Calu3 (cell line): ENCODE measurements around the gene NLGN1. TPM values are rescaled to one million over a fixed set of nuclear protein-coding genes. Genes with fewer than 3 reads are reported as not detected.

Experiments
- BruUV-seq: library from RNA; stranded (reverse); fragments of 400-500 nt; replicated peaks from 2 replicates; lab custom pipeline; 2021; lab: Mats Ljungman, UMichigan
- CTCF ChIA-PET: fragments of 300-600 bp; sonication (Branson Sonifier 250); formaldehyde crosslinking; loops from one replicate; lab custom pipeline; 2022; ENCODE audit warnings: antibody characterized with exemption; lab: Charles Lee
- DNase-seq: peaks from one replicate; pipeline ENCODE4 v3.0.0; 2022
- H3K27ac Mint-ChIP-seq: one replicate; pipeline ENCODE4 v1.8.0; 2022; ENCODE audit warnings: mixed read lengths; ENCODE audit not compliant: unreplicated experiment
- H3K27me3 Mint-ChIP-seq: one replicate; pipeline ENCODE4 v1.8.0; 2022; ENCODE audit warnings: mixed read lengths; ENCODE audit not compliant: unreplicated experiment
- H3K36me3 Mint-ChIP-seq: one replicate; pipeline ENCODE4 v1.8.0; 2022; ENCODE audit warnings: mild to moderate bottlenecking, moderate library complexity, mixed read lengths; ENCODE audit not compliant: insufficient read depth, unreplicated experiment
- H3K4me1 Mint-ChIP-seq: one replicate; pipeline ENCODE4 v1.8.0; 2022; ENCODE audit warnings: mild to moderate bottlenecking, low read depth, mixed read lengths; ENCODE audit not compliant: unreplicated experiment
- H3K4me3 Mint-ChIP-seq: one replicate; pipeline ENCODE4 v1.8.0; 2022; ENCODE audit warnings: mild to moderate bottlenecking, low read depth, moderate library complexity, mixed read lengths; ENCODE audit not compliant: unreplicated experiment
- H3K9me3 Mint-ChIP-seq: one replicate; pipeline ENCODE4 v1.8.0; 2022; ENCODE audit warnings: low read depth, mixed read lengths; ENCODE audit not compliant: unreplicated experiment
- CTCF ChIP-seq: fragments of 200-600 bp; IDR thresholded peaks from one replicate; pipeline ENCODE4 v1.8.0; 2022; ENCODE audit warnings: antibody characterized with exemption; ENCODE audit not compliant: unreplicated experiment
- intact Hi-C: fragments of 100-400 bp; cut with micrococcal nuclease; formaldehyde crosslinking; loops from one replicate; pipeline ENCODE4 v1.10.0; 2022; ENCODE audit not compliant: unreplicated experiment
- total RNA-seq: library from RNA; stranded (reverse); gene quantifications from 2 replicates; pipeline ENCODE4 v1.2.3, GENCODE V29; 2022

NLGN1 gene
- total RNA-seq, 1 experiment from 2014 or later = 2.6 TPM

- no peak for TF ChIP-seq CTCF
- CTCF ChIA-PET = interaction anchor here (0.7 kb wide), 1 partner anchor 180 kb away, joined by 3 read pairs; no protein-coding TSS in a partner anchor
- no peak for DNase-seq
- no TSS peak for BruUV-seq
- intact Hi-C loops = loop anchor here (2.0 to 10.0 kb wide), 2 partner anchors 568 to 742 kb away; no protein-coding TSS in a partner anchor
- Mint-ChIP-seq H3K27ac (no peak overlapping the region), H3K9me3 (no peaks in the 10 kb centered on the region), H3K27me3 (no peaks in the 10 kb centered on the region), H3K4me3 (no peak overlapping the region), H3K4me1 (no peaks in the 10 kb centered on the region), H3K36me3 (no peaks in the 10 kb centered on the region)
These were observed 155.0 kb downstream of the NLGN1 start for GRCh38 chr3:173552526-173552925.

GRCh38 chr3:173553635-173554280, 156.2 kb downstream of the NLGN1 start:
- H3K27me3 Mint-ChIP-seq = no peaks in the 10 kb centered on the region
- H3K4me3 Mint-ChIP-seq = no peak overlapping the region
- intact Hi-C loops = loop anchor here (1.0 to 10.0 kb wide), 5 partner anchors 142 to 743 kb away; no protein-coding TSS in a partner anchor
- no peaks in the 10 kb centered on the region for H3K36me3 Mint-ChIP-seq
- H3K4me1 Mint-ChIP-seq = no peaks in the 10 kb centered on the region
- peak; percentile 31 for DNase-seq
- CTCF ChIA-PET = interaction anchor here (0.6 to 1.1 kb wide), 4 partner anchors 10 to 158 kb away, joined by 3 to 6 read pairs (median 4); partner anchors contain the start of gene NLGN1
- peak; percentile 85 for TF ChIP-seq CTCF
- no peak overlapping the region for H3K27ac Mint-ChIP-seq
- no TSS peak for BruUV-seq
- H3K9me3 Mint-ChIP-seq = no peaks in the 10 kb centered on the region

- no peak overlapping the region for H3K4me3 Mint-ChIP-seq
- DNase-seq = no peak
- no peaks in the 10 kb centered on the region for H3K36me3 Mint-ChIP-seq
- CTCF ChIA-PET = no interaction called here
- H3K27ac Mint-ChIP-seq = no peak overlapping the region
- TF ChIP-seq CTCF = no peak
- BruUV-seq = no TSS peak
- peaks cover 3% of the 10 kb centered on the region for H3K9me3 Mint-ChIP-seq
- intact Hi-C loops = loop anchor here (10.0 kb wide), 1 partner anchor 572 kb away; no protein-coding TSS in a partner anchor
- no peaks in the 10 kb centered on the region for H3K27me3 Mint-ChIP-seq
- no peaks in the 10 kb centered on the region for H3K4me1 Mint-ChIP-seq
These were observed 159.0 kb downstream of the NLGN1 start for GRCh38 chr3:173556546-173556945.

GRCh38 chr3:173567997-173568396, 170.5 kb downstream of the NLGN1 start:
- Mint-ChIP-seq H3K4me3 (no peak overlapping the region), H3K4me1 (no peaks in the 10 kb centered on the region), H3K27ac (no peak overlapping the region), H3K27me3 (no peaks in the 10 kb centered on the region), H3K9me3 (no peaks in the 10 kb centered on the region), H3K36me3 (no peaks in the 10 kb centered on the region)
- intact Hi-C loops = no loop called here
- no TSS peak for BruUV-seq
- CTCF ChIA-PET = no interaction called here
- TF ChIP-seq CTCF = no peak
- DNase-seq = no peak
